Fibroblast of skin of left biceps (primary cell): ENCODE measurements around the gene CSNK1A1.
"Not testable (repeated sequence)": the region's sequence is repeated elsewhere in the genome, so short reads cannot be mapped to it uniquely, and the experiment has no call there.

ENCODE experiments used
- DNase-seq, 2 experiments: peaks; one replicate each; pipeline ENCODE4 v3.0.0-alpha.2; 2013; ENCODE audit warnings: low read depth in 2 of 2

CSNK1A1 gene

DNA sequence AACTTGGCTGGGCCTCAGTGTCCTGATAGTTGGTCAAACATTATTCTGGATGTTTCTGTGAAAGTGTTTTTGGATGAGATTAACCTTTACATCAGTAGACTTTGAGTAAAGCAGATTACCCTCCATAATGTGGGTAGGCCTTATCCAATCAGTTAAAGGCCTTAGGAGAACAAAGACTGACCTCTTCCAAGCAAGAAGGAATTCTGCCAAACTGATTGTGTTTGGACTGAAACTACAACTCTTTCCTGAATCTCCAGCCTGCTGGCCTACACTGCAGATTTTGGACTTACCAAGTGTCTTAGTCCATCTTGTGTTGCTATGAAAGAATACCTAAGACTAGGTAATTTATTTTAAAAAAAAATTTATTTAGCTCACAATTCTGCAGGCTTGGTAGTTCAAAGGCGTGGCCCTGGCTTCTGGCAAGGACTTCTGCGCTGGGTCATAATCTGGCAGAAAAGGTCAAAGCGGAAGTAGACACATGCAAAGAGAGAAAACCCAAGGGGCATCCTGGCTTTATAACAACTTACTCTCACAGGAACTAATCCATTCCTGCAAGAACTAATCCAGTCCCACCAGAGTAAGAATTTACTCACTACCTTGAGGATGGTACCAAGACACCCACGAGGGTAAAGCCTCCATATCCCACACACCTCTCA lies 21.5 kb upstream of the CSNK1A1 start:
- no peak for DNase-seq

GRCh38 chr5:149572170-149572569 lies 20.9 kb upstream of the CSNK1A1 start:
- no peak for DNase-seq

GRCh38 chr5:149567226-149567625 lies 16.0 kb upstream of the CSNK1A1 start:
- no peak for DNase-seq

DNA sequence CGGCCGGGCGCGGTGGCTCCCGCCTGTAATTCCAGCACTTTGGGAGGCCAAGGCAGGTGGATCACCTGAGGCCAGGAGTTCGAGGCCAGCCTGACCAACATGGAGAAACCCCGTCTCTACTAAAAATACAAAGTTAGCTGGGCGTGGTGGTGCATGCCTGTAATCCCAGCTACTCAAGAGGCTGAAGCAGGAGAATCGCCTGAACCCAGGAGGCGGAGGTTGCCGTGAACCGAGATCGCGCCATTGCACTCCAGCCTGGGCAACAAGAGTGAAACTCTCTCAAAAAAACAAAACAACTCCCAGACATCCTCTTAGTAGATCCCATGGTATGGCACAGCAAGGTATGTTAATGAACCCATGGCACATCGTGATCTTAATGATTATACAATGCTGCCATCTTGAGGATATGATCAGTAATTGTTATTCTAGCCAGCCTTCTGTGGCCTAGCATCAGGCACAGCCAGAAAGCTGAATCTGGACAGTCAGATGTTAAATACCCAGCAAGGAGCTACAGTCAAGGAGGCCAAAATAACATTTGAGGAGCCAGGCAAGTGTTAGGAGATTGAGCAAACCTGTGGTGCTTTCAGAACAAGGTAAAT lies 13.4 kb upstream of the CSNK1A1 start:
- peak; percentile 57 to 60 for DNase-seq

- no peak for DNase-seq
These were observed 12.2 kb upstream of the CSNK1A1 start for GRCh38 chr5:149563466-149563865.

DNA sequence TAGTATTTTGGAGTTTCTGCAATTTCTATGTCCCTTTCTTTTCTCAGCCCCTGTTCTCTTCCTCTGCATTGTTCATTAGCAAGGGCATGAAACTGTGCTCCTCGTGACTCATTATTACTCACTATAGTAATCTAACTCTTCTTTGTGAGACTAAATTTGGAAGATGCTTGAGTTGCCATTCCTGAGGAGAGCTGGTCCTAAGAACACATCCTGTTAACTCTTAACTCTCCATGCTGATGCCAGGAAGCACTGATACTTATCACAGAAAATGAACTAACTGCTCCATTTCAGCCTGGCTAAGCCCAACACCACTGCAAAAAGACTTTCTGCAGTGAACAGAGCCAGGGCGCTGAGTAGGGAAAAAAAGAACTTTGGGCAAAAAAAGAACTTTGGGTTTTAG lies 10.6 kb upstream of the CSNK1A1 start:
- DNase-seq = peak; percentile 87

DNA sequence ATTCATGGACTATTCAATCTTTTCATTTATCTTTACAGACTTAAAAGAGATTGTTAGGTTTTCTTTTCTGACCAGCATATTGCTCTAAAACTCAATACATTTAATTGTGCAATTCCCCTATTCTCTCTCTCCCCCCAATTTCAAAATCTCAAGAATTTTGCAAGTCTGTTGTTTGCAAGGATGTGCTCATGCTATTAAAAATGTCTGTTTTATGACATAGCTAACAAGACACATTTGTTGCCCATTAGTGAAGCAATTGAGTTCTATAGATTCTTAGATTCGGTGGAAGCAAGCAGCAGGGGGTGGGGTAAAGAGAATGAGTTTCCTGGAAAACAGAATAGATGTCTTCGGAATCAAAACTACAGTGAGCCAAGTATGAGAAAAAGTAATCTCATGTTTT lies 8.5 kb upstream of the CSNK1A1 start:
- DNase-seq = peak; percentile 79 to 81

- DNase-seq = no peak
These were observed 1.4 kb upstream of the CSNK1A1 start for GRCh38 chr5:149552553-149553160.

DNA sequence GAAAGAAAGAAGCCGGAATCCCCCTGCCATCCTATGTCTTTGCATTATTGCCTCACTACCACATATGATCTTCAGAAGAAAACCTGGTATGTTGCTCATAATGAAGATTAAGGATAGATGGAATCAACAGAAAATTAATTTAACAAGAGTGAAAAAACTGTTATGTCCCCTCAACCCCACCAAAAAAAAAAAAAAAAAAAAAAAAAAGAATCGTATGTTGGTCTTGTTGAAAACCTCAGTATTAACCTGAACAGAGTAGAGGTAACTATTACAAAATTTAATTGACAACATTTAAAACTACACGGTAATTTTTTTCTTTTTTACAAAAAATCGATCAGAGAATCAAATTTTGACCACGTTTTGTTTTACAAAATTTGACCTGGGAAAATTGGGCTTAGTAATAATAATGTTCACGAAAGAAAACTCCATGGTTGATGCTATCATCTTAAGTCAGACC lies 827 bp upstream of the CSNK1A1 start:
- no peak for DNase-seq

DNA sequence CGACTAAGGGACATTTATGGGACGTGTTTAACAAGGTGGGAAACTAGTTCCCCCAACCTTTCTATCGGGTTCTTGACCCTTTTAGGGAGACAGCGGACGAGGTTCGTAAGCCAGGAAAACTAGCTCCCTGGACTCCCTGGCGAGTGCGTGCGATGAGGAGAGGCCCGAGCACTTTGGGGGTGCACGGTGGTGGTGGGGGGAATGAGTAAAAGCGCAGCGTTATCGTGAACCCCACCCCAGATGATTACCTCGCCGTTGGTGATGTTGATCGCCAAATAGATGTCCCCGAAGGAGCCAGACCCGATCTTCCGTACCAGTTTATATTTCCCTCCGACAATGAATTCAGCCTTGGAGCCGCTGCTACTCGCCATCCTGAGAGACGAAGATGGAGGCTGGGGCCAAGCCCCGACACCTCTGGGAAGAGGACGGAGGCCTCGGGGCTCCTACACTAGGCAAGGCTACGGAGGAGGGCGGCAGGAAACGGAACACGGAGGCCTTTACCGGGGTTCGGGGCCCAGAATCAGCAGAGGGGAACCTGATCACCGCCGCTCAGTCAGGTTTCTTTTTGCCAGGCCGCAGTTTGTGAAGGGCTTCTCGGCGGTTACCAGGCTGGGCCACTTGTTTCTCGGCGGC lies 529 bp downstream of the CSNK1A1 start:
- no peak for DNase-seq

DNA sequence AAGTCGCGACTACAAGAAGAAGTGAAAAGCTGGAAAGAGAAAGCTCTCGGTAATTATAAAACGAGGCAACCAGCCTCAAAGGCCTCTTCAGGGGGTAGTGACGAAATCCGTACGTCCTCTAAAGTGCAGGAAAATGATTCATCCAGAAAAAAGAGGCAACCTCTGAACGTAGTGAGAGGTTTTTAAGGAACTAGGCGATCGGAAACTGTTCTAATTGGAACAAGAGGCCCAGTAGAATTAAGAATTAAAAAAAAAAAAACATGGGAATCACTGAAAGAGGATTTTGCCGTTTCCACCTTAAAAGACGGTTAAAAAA lies 1.0 kb downstream of the CSNK1A1 start:
- no peak for DNase-seq

DNA sequence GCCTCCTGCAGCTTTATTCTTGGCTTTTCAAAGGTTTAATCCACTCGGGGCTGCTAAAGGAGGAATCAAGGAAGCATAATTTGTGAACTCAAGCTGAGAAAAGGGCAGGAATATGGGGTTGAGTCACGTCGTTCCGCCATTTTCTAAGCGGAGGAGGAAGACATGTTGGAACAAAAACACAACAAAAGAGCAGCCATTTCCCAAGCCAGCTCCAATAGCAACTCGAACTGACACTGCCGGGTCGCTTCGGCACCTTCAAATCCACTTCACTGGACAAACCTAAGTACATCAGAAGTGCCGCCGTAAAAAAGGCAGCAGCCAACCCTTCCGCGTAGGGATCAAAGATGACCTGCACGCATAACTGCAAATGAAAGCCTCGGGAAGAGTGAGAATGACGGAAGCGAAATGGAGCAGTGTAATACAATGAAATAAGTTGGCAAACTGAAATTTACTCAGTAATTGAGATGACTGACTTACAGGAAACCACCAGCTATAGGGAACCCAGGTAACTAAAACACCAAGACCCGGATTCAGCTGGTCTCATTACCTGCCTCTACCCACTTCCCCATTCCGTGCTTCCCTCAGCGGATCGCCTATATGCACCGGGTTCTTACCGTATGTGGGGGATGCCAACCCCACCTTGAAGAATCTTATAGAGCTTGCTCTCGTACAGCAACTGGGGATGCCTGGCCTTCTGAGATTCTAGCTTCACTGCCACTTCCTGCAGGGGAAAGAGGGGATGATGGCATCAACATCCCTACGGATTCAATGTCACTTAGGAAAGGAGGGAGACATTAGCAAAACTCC lies 1.6 kb downstream of the CSNK1A1 start:
- no peak for DNase-seq

DNA sequence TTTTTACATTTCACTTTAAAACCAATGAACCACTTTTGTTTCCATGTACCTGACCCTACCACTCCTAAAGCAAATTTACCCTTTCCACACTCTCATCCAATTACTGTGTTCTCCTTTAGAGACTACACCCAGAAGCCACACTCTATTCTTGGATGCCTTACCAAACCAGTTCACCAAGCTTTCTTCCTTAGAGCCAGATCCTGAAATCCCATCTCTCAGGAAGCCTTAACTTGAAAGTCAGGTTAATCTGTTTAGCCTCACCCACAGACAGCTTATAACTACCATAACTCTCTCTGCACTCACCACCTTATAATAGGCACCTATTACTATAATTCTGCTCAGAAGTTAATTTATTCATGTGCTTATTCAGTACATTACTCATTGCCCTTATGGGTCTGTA lies 4.3 kb downstream of the CSNK1A1 start:
- DNase-seq = no peak

DNA sequence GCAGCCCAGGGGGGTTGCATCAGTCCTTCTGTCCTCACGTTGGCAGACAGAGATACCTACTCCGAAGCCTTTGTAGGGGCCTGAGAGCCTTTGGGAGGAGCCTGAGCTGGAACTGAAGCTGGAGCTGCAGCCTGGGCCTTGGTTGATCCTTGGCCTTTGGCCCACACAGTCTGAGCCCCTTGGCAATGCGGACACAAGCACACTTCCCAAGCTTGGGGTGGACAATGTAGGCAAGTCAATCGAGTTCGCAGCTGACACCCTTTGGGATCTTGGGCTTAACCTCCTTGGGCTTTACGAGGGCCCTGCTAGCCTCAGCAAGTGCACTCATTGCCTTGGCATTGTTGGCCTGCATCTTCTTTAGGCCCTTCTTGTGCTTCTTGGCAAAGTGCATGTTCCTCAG lies 5.9 kb downstream of the CSNK1A1 start:
- DNase-seq = no peak

- DNase-seq = no peak
These were observed 7.2 kb downstream of the CSNK1A1 start for GRCh38 chr5:149544028-149544420.

- DNase-seq = no peak
These were observed 7.7 kb downstream of the CSNK1A1 start for GRCh38 chr5:149543361-149544027.

- no peak for DNase-seq
These were observed 9.3 kb downstream of the CSNK1A1 start for GRCh38 chr5:149541893-149542292.

DNA sequence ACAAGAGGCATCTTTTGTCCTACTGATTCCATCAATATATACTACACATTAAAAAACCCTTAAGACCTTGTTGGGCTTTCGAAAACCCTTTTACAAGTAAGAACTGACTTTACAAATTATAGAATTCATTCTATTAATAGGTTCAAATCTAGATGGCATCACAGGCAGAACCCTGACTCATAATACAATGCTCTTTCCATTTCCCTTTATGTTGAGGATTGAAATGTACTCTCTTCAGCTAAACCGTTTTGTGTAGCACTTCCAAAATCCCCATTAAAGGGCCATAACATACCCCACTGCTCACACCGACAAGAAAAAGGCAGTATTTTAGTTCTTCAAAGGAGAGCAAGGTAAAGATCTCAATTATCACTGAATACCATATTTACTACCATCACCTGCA lies 11.2 kb downstream of the CSNK1A1 start:
- no peak for DNase-seq

- DNase-seq = no peak
These were observed 13.8 kb downstream of the CSNK1A1 start for GRCh38 chr5:149537374-149537975.

DNA sequence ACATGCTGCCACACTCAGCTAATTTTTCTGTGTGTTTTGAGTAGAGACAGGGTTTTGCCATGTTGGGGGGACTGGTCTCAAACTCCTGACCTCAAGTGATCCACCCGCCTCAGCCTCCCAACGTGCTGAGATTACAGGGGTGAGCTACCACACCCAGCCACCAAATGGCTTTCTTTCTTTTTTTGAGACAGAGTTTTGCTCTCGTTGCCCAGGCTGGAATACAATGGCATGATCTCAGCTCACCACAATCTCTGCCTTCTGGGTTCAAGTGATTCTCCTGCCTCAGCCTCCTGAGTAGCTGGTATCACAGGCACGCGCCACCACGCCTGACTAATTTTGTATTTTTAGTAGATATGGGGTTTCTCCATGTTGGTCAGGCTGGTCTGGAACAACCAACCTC lies 15.5 kb downstream of the CSNK1A1 start:
- DNase-seq = not testable (repeated sequence)

DNA sequence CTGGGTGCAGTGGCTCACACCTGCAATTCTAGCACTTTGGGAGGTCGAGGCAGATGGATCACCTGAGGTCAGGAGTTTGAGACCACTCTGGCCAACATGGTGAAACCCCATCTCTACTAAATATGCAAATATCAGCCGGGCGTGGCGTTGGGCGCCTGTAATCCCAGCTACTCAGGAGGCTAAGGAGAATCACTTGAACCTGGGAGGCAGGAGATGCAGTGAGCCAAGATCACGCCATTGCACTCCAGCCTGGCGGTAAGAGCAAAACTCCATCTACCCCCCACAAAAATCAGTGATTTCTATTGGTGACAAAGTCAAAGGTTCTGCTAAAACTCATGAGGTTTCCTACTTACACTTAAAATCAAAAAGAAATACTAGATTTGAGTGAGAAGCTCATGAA lies 18.8 kb downstream of the CSNK1A1 start:
- DNase-seq = no peak
